Parathyroid adenoma (tissue), 2 donors: ENCODE measurements around the gene SLC44A3.

Source experiments
- H2AFZ ChIP-seq: fragments of 300-600 bp; sonication (generic); one replicate; pipeline ENCODE4 v1.7.0; 2017; ENCODE audit warnings: antibody characterized with exemption, mild to moderate bottlenecking
- H3K27ac ChIP-seq: fragments of 300-600 bp; sonication (generic); one replicate; pipeline ENCODE4 v1.7.0; 2017
- H3K27me3 ChIP-seq: fragments of 300-600 bp; sonication (generic); one replicate; pipeline ENCODE4 v1.7.0; 2017; ENCODE audit warnings: low read length; ENCODE audit not compliant: control insufficient read depth, insufficient read depth
- H3K36me3 ChIP-seq: fragments of 300-600 bp; sonication (generic); one replicate; pipeline ENCODE4 v1.7.0; 2017; ENCODE audit warnings: low read length; ENCODE audit not compliant: control insufficient read depth, insufficient read depth
- H3K4me1 ChIP-seq: fragments of 300-600 bp; sonication (generic); one replicate; pipeline ENCODE4 v1.7.0; 2017; ENCODE audit warnings: control low read depth
- H3K4me2 ChIP-seq: fragments of 300-600 bp; sonication (generic); one replicate; pipeline ENCODE4 v1.7.0; 2017; ENCODE audit warnings: low read length
- H3K4me3 ChIP-seq: fragments of 300-600 bp; sonication (generic); one replicate; pipeline ENCODE4 v1.7.0; 2017; ENCODE audit warnings: low read depth, low read length
- H3K79me2 ChIP-seq: fragments of 300-600 bp; sonication (generic); one replicate; pipeline ENCODE4 v1.7.0; 2017; ENCODE audit warnings: control low read depth
- H3K9ac ChIP-seq: fragments of 300-600 bp; sonication (generic); one replicate; pipeline ENCODE4 v1.7.0; 2017; ENCODE audit warnings: mild to moderate bottlenecking
- H3K9me3 ChIP-seq: fragments of 300-600 bp; sonication (generic); one replicate; pipeline ENCODE4 v1.7.0; 2017; ENCODE audit warnings: low read length; ENCODE audit not compliant: control insufficient read depth
- TF ChIP-seq, protein P1 (sequence below): fragments of 300-600 bp; sonication (generic); IDR thresholded peaks from one replicate; pipeline ENCODE4 v1.7.0; 2017; ENCODE audit warnings: antibody characterized with exemption, mild to moderate bottlenecking
- donor health status: primary hyperparathyroidism.

SLC44A3 gene

DNA sequence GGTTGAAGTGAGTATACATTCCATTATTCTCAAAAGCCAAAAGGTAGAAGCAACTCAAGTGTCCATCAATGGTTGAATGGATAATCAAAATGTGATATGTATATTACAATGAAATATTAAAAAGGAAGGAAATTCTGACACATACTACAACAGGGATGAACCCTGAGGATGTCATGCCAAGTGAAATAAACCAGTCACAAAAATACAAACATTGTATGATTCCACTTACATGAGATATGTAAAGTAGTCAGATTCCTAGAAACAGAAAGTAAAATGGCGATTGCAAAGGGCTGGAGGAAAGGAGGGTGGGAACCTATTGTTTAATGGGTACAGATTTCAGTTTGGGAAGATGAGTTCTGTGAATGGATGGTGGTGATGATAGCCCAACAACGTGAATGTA lies 5.8 kb downstream of the SLC44A3 start:
- Histone ChIP-seq H3K79me2 (no peaks in the 10 kb centered on the region), H3K4me2 (no peak overlapping the region), H3K4me3 (no peak overlapping the region), H3K9me3 (no peaks in the 10 kb centered on the region), H2AFZ (no peak overlapping the region), H3K36me3 (no peaks in the 10 kb centered on the region), H3K9ac (no peak overlapping the region), H3K27ac (no peak overlapping the region), H3K4me1 (no peaks in the 10 kb centered on the region), H3K27me3 (no peaks in the 10 kb centered on the region)
- TF ChIP-seq, protein P1, sequence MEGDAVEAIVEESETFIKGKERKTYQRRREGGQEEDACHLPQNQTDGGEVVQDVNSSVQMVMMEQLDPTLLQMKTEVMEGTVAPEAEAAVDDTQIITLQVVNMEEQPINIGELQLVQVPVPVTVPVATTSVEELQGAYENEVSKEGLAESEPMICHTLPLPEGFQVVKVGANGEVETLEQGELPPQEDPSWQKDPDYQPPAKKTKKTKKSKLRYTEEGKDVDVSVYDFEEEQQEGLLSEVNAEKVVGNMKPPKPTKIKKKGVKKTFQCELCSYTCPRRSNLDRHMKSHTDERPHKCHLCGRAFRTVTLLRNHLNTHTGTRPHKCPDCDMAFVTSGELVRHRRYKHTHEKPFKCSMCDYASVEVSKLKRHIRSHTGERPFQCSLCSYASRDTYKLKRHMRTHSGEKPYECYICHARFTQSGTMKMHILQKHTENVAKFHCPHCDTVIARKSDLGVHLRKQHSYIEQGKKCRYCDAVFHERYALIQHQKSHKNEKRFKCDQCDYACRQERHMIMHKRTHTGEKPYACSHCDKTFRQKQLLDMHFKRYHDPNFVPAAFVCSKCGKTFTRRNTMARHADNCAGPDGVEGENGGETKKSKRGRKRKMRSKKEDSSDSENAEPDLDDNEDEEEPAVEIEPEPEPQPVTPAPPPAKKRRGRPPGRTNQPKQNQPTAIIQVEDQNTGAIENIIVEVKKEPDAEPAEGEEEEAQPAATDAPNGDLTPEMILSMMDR: no peak

- no peaks in the 10 kb centered on the region for H3K9me3 ChIP-seq
- no peak overlapping the region for H3K27ac ChIP-seq
- TF ChIP-seq, protein P1: no peak
- H3K27me3 ChIP-seq: no peaks in the 10 kb centered on the region
- H3K4me2 ChIP-seq: no peak overlapping the region
- no peak overlapping the region for H2AFZ ChIP-seq
- no peak overlapping the region for H3K4me3 ChIP-seq
- H3K9ac ChIP-seq: no peak overlapping the region
- no peaks in the 10 kb centered on the region for H3K4me1 ChIP-seq
- no peaks in the 10 kb centered on the region for H3K36me3 ChIP-seq
- no peaks in the 10 kb centered on the region for H3K79me2 ChIP-seq
Measured at GRCh38 chr1:94827434-94827833, 7.3 kb downstream of the SLC44A3 start.

- no peaks in the 10 kb centered on the region for H3K36me3 ChIP-seq
Measured at GRCh38 chr1:94828251-94828650, 8.1 kb downstream of the SLC44A3 start.

GRCh38 chr1:94831641-94832040 lies 11.5 kb downstream of the SLC44A3 start:
- Histone ChIP-seq H3K36me3 (no peaks in the 10 kb centered on the region), H3K4me1 (no peaks in the 10 kb centered on the region), H3K4me2 (no peak overlapping the region), H3K27me3 (no peaks in the 10 kb centered on the region), H3K79me2 (no peaks in the 10 kb centered on the region), H3K27ac (no peak overlapping the region), H3K9me3 (no peaks in the 10 kb centered on the region), H2AFZ (no peak overlapping the region), H3K4me3 (no peak overlapping the region), H3K9ac (no peak overlapping the region)
- TF ChIP-seq, protein P1: no peak

More at GRCh38 chr1:94828251-94828650, 8.1 kb downstream of the SLC44A3 start:
- Histone ChIP-seq H3K79me2 (no peaks in the 10 kb centered on the region), H3K4me3 (no peak overlapping the region), H3K27me3 (no peaks in the 10 kb centered on the region), H2AFZ (no peak overlapping the region), H3K9me3 (no peaks in the 10 kb centered on the region), H3K9ac (no peak overlapping the region), H3K27ac (no peak overlapping the region), H3K4me2 (no peak overlapping the region), H3K4me1 (no peaks in the 10 kb centered on the region)
- TF ChIP-seq, protein P1: no peak

- Histone ChIP-seq H3K9ac (no peak overlapping the region), H2AFZ (no peak overlapping the region), H3K36me3 (no peaks in the 10 kb centered on the region), H3K9me3 (no peaks in the 10 kb centered on the region), H3K79me2 (no peaks in the 10 kb centered on the region), H3K27ac (no peak overlapping the region), H3K27me3 (no peaks in the 10 kb centered on the region), H3K4me1 (no peaks in the 10 kb centered on the region), H3K4me2 (no peak overlapping the region), H3K4me3 (no peak overlapping the region)
- TF ChIP-seq, protein P1: no peak
Measured at GRCh38 chr1:94832446-94832845, 12.3 kb downstream of the SLC44A3 start.
